Upper lobe of left lung (tissue), 4 donors: ENCODE results near the gene NAV2.

Experiments used
- POLR2A ChIP-seq, 4 donors: fragments of 450-650 bp; IDR thresholded peaks; one replicate each; pipeline ENCODE4 v1.5.1; 2016 to 2017; ENCODE audit warnings: antibody characterized with exemption in 4 of 4, mild to moderate bottlenecking in 2 of 4
- TF ChIP-seq, protein P1 (sequence below), 6 experiments: fragments of 450-650 bp in 4 of 6; fragments of 200-600 bp in 2 of 6; sonication (generic) in 2 of 6; IDR thresholded peaks; one replicate each; pipeline ENCODE4 v1.5.1; 2016 to 2019; ENCODE audit warnings: antibody characterized with exemption in 6 of 6

GRCh38 chr11:20049231-20049630 is 336.6 kb downstream of the NAV2 start:
- TF ChIP-seq, protein P1, sequence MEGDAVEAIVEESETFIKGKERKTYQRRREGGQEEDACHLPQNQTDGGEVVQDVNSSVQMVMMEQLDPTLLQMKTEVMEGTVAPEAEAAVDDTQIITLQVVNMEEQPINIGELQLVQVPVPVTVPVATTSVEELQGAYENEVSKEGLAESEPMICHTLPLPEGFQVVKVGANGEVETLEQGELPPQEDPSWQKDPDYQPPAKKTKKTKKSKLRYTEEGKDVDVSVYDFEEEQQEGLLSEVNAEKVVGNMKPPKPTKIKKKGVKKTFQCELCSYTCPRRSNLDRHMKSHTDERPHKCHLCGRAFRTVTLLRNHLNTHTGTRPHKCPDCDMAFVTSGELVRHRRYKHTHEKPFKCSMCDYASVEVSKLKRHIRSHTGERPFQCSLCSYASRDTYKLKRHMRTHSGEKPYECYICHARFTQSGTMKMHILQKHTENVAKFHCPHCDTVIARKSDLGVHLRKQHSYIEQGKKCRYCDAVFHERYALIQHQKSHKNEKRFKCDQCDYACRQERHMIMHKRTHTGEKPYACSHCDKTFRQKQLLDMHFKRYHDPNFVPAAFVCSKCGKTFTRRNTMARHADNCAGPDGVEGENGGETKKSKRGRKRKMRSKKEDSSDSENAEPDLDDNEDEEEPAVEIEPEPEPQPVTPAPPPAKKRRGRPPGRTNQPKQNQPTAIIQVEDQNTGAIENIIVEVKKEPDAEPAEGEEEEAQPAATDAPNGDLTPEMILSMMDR (IDR thresholded peaks at IDR 0.05), result no peak
- no peak for TF ChIP-seq POLR2A (IDR thresholded peaks at IDR 0.05)
